HepG2 (cell line): ENCODE measurements around the gene NDE1. TPM values are rescaled to one million over a fixed set of nuclear protein-coding genes. Genes with fewer than 3 reads are reported as not detected.
A peak's percentile ranks its signal among the peaks of the same experiment; 100 is the strongest.

Experiments
- HHEX ChIP-seq: IDR thresholded peaks from 2 replicates; pipeline ENCODE4 v1.6.1; 2016; ENCODE audit warnings: control low read depth
- HOXD1 ChIP-seq: sonication (generic); formaldehyde crosslinking; IDR thresholded peaks from 2 replicates; pipeline ENCODE4 v1.5.0; 2020; ENCODE audit warnings: missing genetic modification reagents
- PAWR ChIP-seq: sonication (generic); formaldehyde crosslinking; IDR thresholded peaks from 2 replicates; pipeline ENCODE4 v1.4.0; 2020; ENCODE audit warnings: missing genetic modification reagents, mild to moderate bottlenecking, borderline replicate concordance
- SMAD9 ChIP-seq: sonication (generic); formaldehyde crosslinking; IDR thresholded peaks from 2 replicates; pipeline ENCODE4 v1.5.1; 2020; ENCODE audit warnings: mild to moderate bottlenecking, missing genetic modification reagents
- ZBTB1 ChIP-seq: sonication (generic); formaldehyde crosslinking; IDR thresholded peaks from 2 replicates; pipeline ENCODE4 v1.4.0; 2020; ENCODE audit warnings: missing genetic modification reagents, borderline replicate concordance
- ZFP62 ChIP-seq: sonication (generic); formaldehyde crosslinking; IDR thresholded peaks from 2 replicates; pipeline ENCODE4 v1.4.0; 2020; ENCODE audit warnings: missing genetic modification reagents
- ZNF546 ChIP-seq: sonication (generic); formaldehyde crosslinking; conservative IDR thresholded peaks from 2 replicates; pipeline ENCODE4 v1.8.1; 2023; ENCODE audit warnings: mild to moderate bottlenecking, missing genetic modification reagents
- polyA plus RNA-seq, 8 experiments: library from polyadenylated mRNA; depleted of rRNA in 3 of 8; stranded (reverse) in 7 of 8; unstranded in 1 of 8; fragments of >200 nt; fragmentation: Illumina TruSeq in 4 of 8; extraction: Trizol in 4 of 8; gene quantifications; 2 replicates each; pipeline versions ENCODE4 v1.2.1 to v1.2.3, GENCODE V29; 2011 to 2016; ENCODE audit warnings: low read depth in 4 of 8, missing spikeins in 1 of 8, mixed read lengths in 1 of 8; ENCODE audit not compliant: insufficient read depth in 1 of 8
- total RNA-seq, 5 experiments: library from RNA; depleted of rRNA; stranded (reverse); fragments of >200 nt; fragmentation: Illumina TruSeq; extraction: Trizol; gene quantifications; 2 replicates each; pipeline ENCODE4 v1.2.3, GENCODE V29; 2016; ENCODE audit warnings: low read depth in 1 of 5
- TF ChIP-seq, protein P1 (sequence below): sonication (generic); formaldehyde crosslinking; IDR thresholded peaks from 2 replicates; pipeline ENCODE4 v1.4.0; 2020; ENCODE audit warnings: missing genetic modification reagents
- TF ChIP-seq, protein P2 (sequence below): IDR thresholded peaks from 2 replicates; pipeline ENCODE4 v1.6.1; 2018; ENCODE audit warnings: missing genetic modification reagents, mild to moderate bottlenecking, missing compliant biosample characterization
- TF ChIP-seq, protein P3 (sequence below): sonication (generic); formaldehyde crosslinking; IDR thresholded peaks from 2 replicates; pipeline ENCODE4 v1.8.1; 2023; ENCODE audit warnings: missing genetic modification reagents, inconsistent platforms, borderline replicate concordance
- TF ChIP-seq, protein P4 (sequence below): sonication (generic); formaldehyde crosslinking; IDR thresholded peaks from 2 replicates; pipeline ENCODE4 v1.5.1; 2020; ENCODE audit warnings: mild to moderate bottlenecking, missing genetic modification reagents, moderate library complexity
- TF ChIP-seq, protein P5 (sequence below): sonication (generic); formaldehyde crosslinking; IDR thresholded peaks from 2 replicates; pipeline ENCODE4 v1.4.0; 2020; ENCODE audit warnings: missing genetic modification reagents, borderline replicate concordance

The NDE1 gene
- total and polyA plus RNA-seq, 2 of the 13 experiments (the other 11 are each of a cell fraction or from before 2014, with no cell fraction given): 40.9 to 72.5 TPM

DNA sequence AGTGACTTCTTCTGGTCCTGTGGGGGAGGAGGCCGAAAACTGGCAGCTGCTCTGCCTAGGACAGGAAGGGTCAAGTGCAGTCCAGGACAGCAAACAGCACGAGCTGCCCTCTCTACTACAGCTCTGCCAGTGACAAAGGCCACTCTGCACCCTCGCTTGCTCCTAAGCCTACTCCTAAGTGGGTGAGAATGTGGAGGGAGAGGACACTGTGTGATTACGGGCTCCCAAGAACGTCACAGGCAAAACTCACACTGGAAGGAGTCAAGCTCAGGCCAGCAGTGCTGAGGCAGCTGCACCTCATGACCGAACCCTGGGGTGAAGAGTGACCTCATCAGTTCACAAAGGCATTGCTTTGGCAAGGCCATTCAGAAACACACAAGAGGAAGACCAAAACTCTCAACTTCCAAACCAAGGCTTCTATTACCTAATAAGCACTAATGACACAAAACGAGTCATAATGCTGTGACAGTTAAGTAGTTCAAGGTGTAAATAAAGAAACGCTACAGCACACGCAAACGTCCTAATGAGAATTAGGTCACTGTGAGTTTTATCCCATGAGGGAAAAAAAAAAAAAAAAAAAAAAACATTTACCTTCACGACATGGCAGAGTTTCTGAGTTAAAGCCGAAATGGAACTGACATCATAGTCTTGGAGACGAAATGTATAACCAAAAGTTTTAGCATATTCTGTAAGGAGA is 42.2 kb upstream of the NDE1 start (continued):
- TF ChIP-seq, protein P1, sequence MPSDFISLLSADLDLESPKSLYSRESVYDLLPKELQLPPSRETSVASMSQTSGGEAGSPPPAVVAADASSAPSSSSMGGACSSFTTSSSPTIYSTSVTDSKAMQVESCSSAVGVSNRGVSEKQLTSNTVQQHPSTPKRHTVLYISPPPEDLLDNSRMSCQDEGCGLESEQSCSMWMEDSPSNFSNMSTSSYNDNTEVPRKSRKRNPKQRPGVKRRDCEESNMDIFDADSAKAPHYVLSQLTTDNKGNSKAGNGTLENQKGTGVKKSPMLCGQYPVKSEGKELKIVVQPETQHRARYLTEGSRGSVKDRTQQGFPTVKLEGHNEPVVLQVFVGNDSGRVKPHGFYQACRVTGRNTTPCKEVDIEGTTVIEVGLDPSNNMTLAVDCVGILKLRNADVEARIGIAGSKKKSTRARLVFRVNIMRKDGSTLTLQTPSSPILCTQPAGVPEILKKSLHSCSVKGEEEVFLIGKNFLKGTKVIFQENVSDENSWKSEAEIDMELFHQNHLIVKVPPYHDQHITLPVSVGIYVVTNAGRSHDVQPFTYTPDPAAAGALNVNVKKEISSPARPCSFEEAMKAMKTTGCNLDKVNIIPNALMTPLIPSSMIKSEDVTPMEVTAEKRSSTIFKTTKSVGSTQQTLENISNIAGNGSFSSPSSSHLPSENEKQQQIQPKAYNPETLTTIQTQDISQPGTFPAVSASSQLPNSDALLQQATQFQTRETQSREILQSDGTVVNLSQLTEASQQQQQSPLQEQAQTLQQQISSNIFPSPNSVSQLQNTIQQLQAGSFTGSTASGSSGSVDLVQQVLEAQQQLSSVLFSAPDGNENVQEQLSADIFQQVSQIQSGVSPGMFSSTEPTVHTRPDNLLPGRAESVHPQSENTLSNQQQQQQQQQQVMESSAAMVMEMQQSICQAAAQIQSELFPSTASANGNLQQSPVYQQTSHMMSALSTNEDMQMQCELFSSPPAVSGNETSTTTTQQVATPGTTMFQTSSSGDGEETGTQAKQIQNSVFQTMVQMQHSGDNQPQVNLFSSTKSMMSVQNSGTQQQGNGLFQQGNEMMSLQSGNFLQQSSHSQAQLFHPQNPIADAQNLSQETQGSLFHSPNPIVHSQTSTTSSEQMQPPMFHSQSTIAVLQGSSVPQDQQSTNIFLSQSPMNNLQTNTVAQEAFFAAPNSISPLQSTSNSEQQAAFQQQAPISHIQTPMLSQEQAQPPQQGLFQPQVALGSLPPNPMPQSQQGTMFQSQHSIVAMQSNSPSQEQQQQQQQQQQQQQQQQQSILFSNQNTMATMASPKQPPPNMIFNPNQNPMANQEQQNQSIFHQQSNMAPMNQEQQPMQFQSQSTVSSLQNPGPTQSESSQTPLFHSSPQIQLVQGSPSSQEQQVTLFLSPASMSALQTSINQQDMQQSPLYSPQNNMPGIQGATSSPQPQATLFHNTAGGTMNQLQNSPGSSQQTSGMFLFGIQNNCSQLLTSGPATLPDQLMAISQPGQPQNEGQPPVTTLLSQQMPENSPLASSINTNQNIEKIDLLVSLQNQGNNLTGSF (CRISPR knock-in tag): no peak
- TF ChIP-seq HOXD1 (CRISPR knock-in tag) (no peak), SMAD9 (CRISPR knock-in tag) (no peak), ZBTB1 (CRISPR knock-in tag) (no peak), ZNF546 (CRISPR knock-in tag) (no peak), PAWR (CRISPR knock-in tag) (no peak), HHEX (CRISPR knock-in tag) (0 out of 2 replicates have a peak, but pooled peaks have one; percentile 29), ZFP62 (CRISPR knock-in tag) (no peak)
- TF ChIP-seq, protein P2, sequence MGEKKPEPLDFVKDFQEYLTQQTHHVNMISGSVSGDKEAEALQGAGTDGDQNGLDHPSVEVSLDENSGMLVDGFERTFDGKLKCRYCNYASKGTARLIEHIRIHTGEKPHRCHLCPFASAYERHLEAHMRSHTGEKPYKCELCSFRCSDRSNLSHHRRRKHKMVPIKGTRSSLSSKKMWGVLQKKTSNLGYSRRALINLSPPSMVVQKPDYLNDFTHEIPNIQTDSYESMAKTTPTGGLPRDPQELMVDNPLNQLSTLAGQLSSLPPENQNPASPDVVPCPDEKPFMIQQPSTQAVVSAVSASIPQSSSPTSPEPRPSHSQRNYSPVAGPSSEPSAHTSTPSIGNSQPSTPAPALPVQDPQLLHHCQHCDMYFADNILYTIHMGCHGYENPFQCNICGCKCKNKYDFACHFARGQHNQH: no peak
- TF ChIP-seq, protein P3, sequence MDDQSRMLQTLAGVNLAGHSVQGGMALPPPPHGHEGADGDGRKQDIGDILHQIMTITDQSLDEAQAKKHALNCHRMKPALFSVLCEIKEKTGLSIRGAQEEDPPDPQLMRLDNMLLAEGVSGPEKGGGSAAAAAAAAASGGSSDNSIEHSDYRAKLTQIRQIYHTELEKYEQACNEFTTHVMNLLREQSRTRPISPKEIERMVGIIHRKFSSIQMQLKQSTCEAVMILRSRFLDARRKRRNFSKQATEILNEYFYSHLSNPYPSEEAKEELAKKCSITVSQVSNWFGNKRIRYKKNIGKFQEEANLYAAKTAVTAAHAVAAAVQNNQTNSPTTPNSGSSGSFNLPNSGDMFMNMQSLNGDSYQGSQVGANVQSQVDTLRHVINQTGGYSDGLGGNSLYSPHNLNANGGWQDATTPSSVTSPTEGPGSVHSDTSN: no peak
- TF ChIP-seq, protein P4, sequence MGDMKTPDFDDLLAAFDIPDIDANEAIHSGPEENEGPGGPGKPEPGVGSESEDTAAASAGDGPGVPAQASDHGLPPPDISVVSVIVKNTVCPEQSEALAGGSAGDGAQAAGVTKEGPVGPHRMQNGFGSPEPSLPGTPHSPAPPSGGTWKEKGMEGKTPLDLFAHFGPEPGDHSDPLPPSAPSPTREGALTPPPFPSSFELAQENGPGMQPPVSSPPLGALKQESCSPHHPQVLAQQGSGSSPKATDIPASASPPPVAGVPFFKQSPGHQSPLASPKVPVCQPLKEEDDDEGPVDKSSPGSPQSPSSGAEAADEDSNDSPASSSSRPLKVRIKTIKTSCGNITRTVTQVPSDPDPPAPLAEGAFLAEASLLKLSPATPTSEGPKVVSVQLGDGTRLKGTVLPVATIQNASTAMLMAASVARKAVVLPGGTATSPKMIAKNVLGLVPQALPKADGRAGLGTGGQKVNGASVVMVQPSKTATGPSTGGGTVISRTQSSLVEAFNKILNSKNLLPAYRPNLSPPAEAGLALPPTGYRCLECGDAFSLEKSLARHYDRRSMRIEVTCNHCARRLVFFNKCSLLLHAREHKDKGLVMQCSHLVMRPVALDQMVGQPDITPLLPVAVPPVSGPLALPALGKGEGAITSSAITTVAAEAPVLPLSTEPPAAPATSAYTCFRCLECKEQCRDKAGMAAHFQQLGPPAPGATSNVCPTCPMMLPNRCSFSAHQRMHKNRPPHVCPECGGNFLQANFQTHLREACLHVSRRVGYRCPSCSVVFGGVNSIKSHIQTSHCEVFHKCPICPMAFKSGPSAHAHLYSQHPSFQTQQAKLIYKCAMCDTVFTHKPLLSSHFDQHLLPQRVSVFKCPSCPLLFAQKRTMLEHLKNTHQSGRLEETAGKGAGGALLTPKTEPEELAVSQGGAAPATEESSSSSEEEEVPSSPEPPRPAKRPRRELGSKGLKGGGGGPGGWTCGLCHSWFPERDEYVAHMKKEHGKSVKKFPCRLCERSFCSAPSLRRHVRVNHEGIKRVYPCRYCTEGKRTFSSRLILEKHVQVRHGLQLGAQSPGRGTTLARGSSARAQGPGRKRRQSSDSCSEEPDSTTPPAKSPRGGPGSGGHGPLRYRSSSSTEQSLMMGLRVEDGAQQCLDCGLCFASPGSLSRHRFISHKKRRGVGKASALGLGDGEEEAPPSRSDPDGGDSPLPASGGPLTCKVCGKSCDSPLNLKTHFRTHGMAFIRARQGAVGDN (CRISPR knock-in tag): peak; percentile 93
- TF ChIP-seq, protein P5, sequence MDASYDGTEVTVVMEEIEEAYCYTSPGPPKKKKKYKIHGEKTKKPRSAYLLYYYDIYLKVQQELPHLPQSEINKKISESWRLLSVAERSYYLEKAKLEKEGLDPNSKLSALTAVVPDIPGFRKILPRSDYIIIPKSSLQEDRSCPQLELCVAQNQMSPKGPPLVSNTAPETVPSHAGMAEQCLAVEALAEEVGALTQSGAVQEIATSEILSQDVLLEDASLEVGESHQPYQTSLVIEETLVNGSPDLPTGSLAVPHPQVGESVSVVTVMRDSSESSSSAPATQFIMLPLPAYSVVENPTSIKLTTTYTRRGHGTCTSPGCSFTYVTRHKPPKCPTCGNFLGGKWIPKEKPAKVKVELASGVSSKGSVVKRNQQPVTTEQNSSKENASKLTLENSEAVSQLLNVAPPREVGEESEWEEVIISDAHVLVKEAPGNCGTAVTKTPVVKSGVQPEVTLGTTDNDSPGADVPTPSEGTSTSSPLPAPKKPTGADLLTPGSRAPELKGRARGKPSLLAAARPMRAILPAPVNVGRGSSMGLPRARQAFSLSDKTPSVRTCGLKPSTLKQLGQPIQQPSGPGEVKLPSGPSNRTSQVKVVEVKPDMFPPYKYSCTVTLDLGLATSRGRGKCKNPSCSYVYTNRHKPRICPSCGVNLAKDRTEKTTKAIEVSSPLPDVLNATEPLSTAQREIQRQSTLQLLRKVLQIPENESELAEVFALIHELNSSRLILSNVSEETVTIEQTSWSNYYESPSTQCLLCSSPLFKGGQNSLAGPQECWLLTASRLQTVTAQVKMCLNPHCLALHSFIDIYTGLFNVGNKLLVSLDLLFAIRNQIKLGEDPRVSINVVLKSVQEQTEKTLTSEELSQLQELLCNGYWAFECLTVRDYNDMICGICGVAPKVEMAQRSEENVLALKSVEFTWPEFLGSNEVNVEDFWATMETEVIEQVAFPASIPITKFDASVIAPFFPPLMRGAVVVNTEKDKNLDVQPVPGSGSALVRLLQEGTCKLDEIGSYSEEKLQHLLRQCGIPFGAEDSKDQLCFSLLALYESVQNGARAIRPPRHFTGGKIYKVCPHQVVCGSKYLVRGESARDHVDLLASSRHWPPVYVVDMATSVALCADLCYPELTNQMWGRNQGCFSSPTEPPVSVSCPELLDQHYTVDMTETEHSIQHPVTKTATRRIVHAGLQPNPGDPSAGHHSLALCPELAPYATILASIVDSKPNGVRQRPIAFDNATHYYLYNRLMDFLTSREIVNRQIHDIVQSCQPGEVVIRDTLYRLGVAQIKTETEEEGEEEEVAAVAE (CRISPR knock-in tag): no peak
